HG03575 (cell line): ENCODE measurements around the gene TBC1D1.
"Not testable (repeated sequence)": the region's sequence is repeated elsewhere in the genome, so short reads cannot be mapped to it uniquely, and the experiment has no call there.

Source experiments
- ATAC-seq: cut with Tn5 transposase; IDR thresholded peaks from one replicate; pipeline ENCODE4 v1.9.1; 2021; ENCODE audit not compliant: unreplicated experiment, insufficient number of reproducible peaks, low FRiP score; ENCODE audit errors: extremely low read depth

TBC1D1 gene

DNA sequence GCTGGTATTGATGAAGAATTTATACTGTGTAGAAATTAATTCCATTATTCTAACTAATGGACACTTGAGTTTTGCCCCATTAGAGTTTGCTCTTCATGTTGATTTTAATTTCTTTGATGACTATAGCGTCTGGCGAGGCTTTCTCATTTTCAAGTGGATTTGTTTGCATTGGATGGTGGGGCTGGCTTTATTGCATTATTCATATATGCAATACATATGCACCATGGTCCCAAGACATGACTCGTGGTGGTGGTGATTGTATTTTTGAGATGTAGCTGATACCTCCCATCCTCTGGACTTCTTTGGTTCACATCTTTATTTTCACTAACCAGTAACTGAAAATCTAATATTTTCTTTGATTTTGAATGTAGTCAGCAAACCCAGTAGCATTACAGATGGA lies 109.1 kb downstream of the TBC1D1 start:
- no peak for ATAC-seq

DNA sequence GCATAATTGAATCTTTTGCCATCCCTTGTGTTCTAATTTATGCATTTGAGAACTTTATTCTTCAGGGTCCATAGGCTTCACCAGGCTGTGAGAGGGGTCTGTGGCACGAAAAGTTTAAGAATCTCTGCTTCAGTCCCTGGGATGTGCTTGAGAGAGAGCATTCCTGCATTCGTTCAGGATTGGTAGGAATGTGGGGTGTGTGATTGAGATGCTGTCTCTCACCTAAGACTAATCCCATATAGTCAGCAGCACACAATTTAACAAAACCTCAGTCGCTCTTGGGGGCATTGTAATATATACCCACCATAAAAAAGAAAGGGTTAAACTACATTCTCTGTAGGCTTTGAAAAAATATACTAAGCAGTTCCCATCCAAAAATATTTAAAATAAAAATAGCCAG lies 111.0 kb downstream of the TBC1D1 start:
- no peak for ATAC-seq

DNA sequence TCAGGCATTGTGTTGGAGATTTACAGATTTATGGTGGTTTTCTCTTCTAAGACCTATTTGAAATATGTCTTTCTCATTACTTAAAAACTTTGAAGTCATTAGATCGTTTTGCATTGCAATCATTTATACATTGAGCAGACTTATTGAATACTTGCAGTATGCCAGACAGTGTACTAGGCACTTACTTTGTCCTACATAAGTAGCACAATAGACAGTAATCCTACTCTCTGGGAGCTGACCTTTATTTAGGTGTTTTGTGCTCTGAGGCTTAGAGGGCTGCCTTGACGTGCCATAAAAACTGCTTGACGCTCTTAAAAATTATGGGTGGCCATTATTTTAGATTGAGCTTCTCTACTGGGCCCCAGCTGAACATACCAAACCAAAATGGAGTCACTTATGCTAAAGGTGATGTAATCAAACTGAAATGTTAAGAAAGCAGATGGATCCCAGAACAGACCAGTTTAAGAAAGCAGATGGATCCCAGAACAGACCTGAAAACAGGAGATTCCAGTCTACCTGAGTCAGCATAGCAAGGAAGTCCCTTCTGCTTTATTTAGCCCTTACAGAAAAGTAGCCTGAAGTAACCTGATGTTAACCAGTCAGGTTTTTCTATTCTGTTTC lies 111.7 kb downstream of the TBC1D1 start:
- ATAC-seq, result no peak

DNA sequence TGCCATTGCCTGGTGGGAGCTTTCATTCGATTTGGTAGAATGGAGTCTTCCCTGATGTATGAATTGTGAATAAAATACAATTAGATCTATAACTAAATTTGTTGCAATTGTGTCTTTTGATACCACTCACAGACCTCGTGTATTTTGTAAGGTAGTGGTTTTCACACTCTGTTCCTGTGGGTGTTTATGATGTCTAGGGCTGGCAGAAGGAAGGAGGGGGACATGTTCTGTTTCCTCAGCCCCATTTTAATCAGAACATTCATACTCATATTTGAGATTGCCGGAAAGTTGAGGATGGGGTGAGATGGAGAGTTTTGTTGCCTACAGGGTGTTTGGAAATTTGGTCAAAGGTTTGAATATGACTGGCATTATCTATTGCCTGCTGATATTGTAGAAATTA lies 112.2 kb downstream of the TBC1D1 start:
- no peak for ATAC-seq

DNA sequence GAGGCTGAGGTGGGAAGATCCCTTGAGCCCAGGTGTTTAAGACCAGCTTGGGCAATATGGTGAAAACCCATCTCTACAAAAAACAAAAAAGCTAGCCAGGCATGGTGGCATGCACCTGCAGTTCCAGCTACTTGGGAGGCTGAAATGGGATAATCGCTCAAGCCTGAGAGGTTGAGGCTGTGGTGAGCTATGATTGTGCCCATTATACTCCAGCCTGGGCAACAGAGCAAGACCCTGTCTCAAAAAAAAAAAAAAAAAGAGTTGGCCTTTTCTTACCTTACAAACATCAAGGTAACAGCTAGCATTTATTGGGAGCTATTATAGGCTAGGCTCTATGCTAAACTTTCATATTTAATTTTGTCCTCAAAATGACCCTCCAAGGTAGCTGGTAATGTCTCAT lies 112.7 kb downstream of the TBC1D1 start:
- ATAC-seq, result no peak

DNA sequence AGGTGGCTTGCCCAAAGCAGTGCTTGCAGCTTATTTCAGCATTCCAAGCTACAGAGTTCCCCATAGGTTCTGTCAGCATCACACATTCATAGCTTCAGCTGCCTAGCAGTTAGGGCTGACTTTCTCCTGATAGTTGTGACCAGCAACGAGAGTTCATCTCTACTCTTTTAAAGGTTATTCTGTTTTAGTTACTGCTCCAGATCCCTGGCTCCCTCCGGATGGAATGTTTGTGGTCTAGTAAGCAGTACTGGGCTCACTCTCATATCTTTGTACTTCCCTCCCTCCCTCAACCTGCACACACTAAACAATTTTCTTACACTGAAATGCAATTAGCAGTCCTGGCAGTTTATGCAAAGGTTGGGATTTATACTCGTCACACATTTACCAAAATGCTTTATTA lies 113.2 kb downstream of the TBC1D1 start:
- ATAC-seq, result no peak

DNA sequence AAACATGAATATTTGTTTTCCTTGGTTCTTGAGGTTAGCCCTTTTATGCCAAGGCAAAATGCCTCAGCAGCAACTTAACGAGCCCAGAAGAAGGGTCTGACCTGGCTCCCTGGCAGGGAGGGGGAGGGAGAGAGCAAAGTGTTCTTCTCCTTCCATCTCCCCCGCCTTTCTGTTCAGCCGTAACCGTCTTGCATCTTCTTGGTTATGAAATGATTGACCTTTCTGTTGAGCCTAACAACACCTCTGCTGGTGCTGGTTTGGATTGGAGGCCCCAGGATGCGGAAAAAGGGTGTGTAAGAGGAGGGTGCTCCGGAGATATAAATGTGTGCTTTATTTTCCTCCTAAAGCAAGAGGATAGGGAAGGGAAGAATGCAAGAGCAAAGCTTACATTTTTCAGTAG lies 114.0 kb downstream of the TBC1D1 start:
- ATAC-seq, result no peak

DNA sequence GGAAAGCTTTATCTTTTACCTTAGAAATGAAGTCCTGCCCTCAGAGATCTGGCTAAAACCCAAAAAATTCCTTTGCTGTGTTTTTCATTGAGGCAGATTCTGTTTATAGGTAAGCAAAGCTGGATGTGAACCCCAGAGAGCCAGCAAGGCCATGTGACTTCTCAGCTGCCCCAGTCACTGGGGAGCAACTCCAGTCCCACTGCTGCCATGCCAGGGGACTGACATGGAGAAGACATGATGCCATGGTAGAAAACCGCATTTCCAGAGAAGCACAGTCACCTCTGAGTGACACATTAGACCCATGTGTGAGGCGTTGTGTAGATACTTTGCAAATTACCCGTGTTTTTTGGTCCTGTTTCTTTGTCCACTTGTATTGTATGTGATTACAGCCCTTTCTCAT lies 114.8 kb downstream of the TBC1D1 start:
- ATAC-seq, result no peak

DNA sequence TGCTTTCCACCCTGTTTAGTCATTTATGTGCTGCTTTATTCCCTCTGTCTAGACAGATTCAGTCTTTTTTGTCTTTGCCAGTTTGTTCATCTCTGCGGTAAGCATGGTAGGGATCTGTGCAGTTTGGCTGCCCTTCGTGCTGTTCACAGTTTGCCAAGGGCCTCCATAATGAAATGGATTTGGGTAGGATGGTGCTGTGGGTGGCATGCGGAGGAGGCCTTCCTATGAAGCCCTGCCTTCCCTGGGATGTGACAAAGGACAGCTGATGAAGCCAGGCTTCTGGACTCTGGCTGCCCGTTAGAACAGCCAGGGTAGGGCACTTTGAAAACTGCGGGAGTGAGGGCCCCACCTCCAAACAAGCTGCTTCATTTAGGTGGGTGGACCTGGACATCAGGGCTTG lies 116.8 kb downstream of the TBC1D1 start:
- ATAC-seq, result no peak

DNA sequence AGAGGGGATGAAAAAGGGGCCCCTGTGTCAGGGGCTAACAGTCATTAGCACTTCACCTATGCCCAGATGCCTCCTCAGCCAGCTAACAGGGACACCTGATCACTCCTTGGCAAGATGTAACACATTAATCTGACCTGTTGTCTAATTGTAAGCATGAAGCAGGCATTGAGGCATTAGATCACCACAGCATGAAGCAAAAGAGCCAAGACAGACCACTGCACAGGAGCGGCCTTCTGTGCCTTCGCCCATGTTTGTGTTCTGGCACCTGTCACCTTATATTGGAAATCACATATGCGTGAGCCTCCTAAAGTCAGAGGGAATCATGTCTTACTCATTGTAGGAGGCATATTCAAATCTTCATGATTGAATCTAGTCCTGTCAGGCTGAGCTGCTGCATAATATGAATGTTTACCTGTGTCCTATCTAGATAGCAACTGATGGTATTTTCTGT lies 117.7 kb downstream of the TBC1D1 start:
- ATAC-seq, result no peak

DNA sequence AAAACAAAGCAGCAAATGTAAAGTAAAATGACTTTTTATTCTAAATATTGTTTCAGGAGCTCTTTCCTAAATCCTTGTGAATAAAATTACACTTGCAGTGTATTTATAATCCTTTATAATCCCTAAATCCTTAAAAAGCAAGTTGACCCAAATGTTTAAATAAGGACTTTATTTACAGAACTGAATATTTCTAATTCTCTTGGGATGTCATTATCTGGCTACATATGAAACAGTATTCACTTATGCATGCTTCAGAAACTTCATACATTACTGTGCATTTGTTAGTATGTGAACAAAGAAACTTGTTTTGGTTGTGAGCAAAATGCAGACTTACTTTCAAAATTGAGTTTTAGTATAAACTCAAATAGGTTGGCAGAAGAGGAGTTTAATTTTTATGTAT lies 118.5 kb downstream of the TBC1D1 start:
- ATAC-seq, result no peak

DNA sequence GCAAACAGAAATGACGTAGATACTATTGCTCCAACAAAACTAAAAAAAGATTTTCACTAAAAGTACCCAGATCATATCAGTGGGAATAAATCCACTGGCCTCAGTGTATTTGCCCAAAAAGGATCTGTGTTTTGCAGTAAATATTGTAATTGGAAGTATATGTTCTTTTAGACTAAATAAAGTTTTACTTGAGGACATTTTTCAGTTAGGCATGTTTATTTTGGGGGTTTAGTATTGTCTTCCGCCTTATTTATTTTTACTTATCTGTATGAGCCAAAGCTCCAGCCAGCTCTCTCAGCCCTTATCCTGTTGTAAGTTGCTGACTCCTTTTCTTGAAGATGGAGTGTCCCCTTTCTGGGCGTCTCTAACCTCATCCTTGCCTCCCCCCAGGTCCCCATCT lies 119.1 kb downstream of the TBC1D1 start:
- no peak for ATAC-seq

DNA sequence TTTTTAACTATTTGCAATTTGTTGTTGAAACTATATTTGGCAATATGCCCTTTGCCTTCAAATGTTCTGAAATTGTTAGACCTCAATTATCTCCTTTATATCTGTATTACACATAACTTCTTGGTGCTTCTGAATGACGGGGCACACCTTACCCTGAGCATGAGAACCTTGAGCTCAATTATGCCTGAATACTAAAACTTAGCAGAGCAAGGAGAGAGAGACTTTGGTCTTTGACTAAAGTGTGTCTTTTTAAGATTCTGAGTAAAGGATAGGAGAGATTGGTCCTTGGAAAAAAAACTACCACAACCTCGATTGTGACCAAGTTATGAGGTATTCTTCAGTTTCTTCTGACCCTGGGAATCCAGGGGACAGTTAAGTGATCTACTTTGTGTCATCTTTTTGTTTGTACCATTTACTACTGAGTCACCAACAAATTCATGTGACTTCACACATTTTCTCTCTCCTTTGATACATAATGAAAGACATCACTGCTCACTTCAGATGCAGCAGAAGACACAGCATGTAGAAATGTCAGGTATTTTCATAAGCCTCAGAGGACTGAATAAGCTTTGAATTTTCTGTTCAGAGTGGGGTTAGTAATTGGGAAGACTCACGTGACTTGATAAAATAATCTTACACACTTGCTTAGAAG lies 120.8 kb downstream of the TBC1D1 start:
- ATAC-seq, result no peak

DNA sequence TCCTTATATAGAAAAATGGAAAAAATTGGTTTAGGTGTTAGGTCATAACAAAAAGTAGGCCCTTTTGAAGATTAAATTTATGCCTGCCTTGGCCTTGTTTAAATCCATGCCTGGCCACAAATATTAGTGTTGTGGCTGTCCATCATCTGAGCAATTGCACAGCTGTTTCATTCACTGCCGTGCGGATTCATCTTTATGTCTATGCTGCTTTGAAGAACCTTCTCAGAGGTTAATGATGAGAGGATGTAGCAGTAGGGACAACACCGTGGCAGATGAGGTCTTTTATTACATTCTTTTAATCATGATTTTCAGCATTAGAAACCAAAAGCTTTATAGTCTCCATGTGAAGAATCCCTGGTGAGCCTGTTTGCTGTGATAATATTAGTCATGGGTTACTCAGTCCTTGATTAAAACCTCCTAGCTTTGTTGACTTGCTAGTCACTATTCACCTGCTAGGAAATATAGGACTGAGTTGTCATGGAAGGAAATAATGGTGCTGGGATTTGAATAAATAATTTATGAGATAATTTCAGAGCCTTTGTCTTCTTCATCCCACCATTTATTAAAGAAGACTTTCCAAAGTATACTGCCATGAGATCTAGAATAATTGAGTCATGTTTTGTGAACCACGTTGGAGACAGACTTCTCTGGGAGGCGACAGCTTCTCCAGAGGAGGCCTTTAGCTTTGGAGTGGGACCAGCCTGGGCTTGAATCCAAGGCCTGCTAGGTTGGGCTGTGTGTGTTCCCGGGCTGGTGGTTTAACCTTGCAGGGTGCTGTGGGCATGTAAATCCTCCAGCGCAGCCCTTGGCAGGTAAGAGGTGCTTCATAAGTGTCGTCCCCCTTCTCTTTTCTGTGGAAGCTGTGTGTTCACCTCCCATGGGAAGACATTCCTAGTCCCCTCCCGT lies 122.8 kb downstream of the TBC1D1 start:
- no peak for ATAC-seq

DNA sequence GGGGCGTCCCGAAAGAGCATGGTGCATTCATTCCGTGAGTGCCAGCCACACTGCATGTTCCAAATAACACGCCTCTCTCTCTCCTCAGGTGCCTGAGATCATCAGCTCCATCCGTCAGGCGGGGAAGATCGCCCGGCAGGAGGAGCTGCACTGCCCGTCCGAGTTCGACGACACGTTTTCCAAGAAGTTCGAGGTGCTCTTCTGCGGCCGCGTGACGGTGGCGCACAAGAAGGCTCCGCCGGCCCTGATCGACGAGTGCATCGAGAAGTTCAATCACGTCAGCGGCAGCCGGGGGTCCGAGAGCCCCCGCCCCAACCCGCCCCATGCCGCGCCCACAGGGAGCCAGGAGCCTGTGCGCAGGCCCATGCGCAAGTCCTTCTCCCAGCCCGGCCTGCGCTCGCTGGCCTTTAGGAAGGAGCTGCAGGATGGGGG lies 123.6 kb downstream of the TBC1D1 start:
- ATAC-seq, result no peak

DNA sequence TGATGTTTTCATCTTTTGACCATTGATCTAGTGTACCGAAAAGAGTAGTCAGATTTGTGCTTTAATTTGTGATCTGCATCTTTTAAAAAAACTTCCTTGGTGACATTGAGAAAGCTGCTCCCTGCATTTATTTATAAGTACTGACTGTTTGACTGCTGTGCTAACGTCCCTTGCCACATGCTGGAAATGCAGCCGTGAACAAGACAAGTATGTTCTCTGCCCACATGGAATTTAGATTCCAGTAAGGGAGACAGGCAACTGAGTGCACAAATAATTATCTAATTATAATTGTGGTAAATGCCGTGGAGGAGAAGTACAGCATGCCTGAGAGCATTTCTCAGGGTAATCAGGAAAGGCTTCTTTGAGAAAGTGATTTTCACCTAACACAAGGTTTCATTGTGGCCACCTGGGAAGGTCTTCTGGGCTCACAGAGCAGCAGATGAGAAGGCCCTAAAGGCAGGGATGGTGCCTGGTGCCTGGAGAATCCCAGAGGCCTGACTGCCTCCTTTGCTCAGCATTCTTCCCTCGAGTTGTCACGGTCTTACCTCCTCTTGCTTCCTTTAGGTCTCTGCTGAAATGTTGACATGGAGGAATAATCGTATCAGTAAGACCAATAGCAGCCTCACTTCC lies 125.1 kb downstream of the TBC1D1 start:
- no peak for ATAC-seq

DNA sequence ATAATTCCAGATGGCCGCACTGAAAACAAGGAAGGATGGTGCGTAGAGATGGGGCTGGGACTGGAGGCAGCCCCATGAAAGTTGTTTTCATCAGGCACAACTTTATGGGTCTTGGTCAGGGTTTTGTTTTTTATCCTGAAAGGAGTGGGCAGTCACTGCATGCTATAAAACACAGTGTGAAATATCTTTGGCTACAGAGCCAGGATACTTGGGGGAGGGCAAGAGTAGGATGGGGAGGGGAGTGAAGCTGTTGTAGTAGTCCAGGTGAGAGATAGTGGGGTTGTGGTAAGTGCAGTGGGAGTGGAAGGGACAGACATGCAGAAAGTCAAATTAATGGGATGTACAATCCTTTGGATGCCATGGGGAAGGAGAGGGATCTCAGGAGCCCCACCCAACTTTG lies 125.8 kb downstream of the TBC1D1 start:
- ATAC-seq, result no peak

DNA sequence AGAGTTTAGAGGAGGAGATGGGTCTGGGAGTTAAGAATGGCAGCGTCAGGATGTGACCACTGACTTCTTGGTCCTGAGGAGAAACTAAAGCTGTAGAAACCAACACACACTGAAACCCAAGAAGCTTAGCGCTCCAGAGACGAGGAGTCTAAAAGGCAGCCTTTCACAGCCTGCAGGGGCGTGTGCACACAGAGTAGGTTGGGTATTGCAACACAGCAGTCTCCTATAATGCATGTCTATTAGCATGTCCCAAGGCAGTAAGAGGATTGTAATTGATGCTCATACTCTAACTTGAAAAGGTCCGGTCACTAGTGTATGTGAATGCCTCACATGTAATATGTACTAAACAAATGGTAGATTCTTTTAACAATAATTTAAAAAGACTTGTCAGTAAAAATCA lies 126.7 kb downstream of the TBC1D1 start:
- no peak for ATAC-seq

DNA sequence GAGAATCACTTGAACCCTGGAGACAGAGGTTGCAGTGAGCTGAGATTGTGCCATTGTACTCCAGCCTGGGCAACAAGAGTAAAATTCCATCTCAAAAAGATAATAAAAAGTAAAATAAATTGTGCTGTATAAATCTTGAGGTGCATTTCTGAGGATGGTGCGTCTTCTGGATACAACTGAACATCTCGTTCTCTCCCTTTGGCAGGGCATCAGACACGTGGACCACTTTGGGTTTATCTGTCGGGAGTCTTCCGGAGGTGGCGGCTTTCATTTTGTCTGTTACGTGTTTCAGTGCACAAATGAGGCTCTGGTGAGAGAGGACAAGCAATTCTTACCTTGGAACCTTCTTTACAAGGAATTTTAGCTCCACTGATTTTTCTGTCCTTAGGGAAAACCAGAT lies 129.5 kb downstream of the TBC1D1 start:
- ATAC-seq, result no peak

DNA sequence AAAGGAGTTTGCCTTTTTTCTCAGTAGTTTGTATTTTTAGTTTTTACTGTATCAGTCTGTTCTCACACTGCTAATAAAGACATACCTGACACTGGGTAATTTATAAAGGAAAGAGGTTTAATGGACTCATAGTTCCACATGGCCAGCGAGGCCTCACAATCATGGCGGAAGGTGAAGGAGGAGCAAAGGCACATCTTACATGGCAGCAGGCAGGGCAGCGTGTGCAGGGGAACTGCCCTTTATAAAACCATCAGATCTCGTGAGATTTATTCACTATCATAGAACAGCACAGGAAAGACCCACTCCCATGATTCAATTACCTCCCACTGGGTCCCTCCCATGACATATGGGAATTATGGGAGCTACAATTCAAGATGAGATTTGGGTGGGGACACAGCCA lies 130.1 kb downstream of the TBC1D1 start:
- ATAC-seq, result not testable (repeated sequence)
